Measurements from ENCODE around the gene DNAJB1. TPM values are rescaled to one million over a fixed set of nuclear protein-coding genes. Genes with fewer than 3 reads are reported as not detected.

Gene DNAJB1
- polyA plus RNA-seq, 3 donors from 2014 or later, result 116 to 164 (median 120) TPM

- Mint-ChIP-seq H3K27me3 (ENCODE audit: low read depth in 3 of 3) (peaks cover 0 to 4% (median 0%) of the 10 kb centered on the region in 3 donors), H3K9me3 (no peaks in the 10 kb centered on the region), H3K36me3 (peaks cover 0 to 4% (median 3%) of the 10 kb centered on the region in 3 donors), H3K27ac (peak overlapping the region; percentile 17 to 91 (median 80)), H3K4me1 (peaks cover 24 to 25% of the 10 kb centered on the region in 2 donors), H3K4me3 (peak overlapping the region; percentile 81 to 85 (median 83))
- DNase-seq, result no peak
Measured at GRCh38 chr19:14494910-14495671, 23.1 kb downstream of the DNAJB1 start.

DNA sequence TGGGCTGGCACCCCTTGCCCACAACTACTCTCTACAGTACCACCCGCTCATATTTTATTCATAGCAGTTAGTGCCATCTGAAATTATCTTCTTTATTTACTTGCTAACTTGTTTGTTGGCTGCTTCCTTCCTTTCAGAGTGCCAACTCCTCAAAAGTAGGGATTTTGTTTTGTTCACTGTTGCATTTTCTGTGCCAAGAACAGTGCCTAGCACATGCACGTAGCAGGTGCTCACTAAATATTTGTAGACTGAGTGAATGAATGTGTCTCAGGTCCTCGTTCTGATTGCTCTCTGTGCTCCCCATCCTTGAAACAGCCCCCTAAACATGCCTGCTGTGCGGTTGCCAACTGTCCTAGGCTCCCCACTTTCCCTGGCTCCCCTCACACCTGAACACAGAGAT, 23.8 kb downstream of the DNAJB1 start:
- Mint-ChIP-seq H3K27me3 (ENCODE audit: low read depth in 3 of 3) (peaks cover 0 to 4% (median 0%) of the 10 kb centered on the region in 3 donors), H3K4me1 (peaks cover 24 to 25% of the 10 kb centered on the region in 2 donors), H3K27ac (peak overlapping the region; percentile 17 to 85 (median 78)), H3K36me3 (peaks cover 3 to 10% (median 8%) of the 10 kb centered on the region in 3 donors), H3K9me3 (no peaks in the 10 kb centered on the region), H3K4me3 (peak overlapping the region; percentile 65 to 79 (median 69))
- DNase-seq, result no peak

- no peak for DNase-seq
- Mint-ChIP-seq H3K36me3 (peaks cover 3 to 12% (median 12%) of the 10 kb centered on the region in 3 donors), H3K4me3 (no peak overlapping the region), H3K4me1 (peaks cover 24 to 25% of the 10 kb centered on the region in 2 donors), H3K9me3 (no peaks in the 10 kb centered on the region), H3K27me3 (ENCODE audit: low read depth in 3 of 3) (peaks cover 0 to 4% (median 0%) of the 10 kb centered on the region in 3 donors), H3K27ac (peak overlapping the region in 5 of 6 donors; percentile 28 to 79 (median 45))
Measured at GRCh38 chr19:14492756-14493337, 25.4 kb downstream of the DNAJB1 start.

GRCh38 chr19:14487370-14488125, 30.6 kb downstream of the DNAJB1 start:
- no peak overlapping the region for H3K4me3 Mint-ChIP-seq
- peaks cover 0 to 4% (median 0%) of the 10 kb centered on the region in 3 donors for H3K27me3 Mint-ChIP-seq (ENCODE audit: low read depth in 3 of 3)
- H3K36me3 Mint-ChIP-seq, result peaks cover 3 to 12% (median 12%) of the 10 kb centered on the region in 3 donors
- no peak for DNase-seq
- H3K4me1 Mint-ChIP-seq, result peaks cover 6 to 7% of the 10 kb centered on the region in 2 donors
- no peak overlapping the region for H3K27ac Mint-ChIP-seq
- H3K9me3 Mint-ChIP-seq, result no peaks in the 10 kb centered on the region

GRCh38 chr19:14482172-14482941, 35.8 kb downstream of the DNAJB1 start:
- Mint-ChIP-seq H3K27me3 (ENCODE audit: low read depth in 3 of 3) (peaks cover 0 to 4% (median 0%) of the 10 kb centered on the region in 3 donors), H3K9me3 (no peaks in the 10 kb centered on the region), H3K4me1 (peaks cover 6 to 12% of the 10 kb centered on the region in 2 donors), H3K27ac (peak overlapping the region in 1 of 6 donors; percentile 5), H3K36me3 (peaks cover 0 to 3% (median 0%) of the 10 kb centered on the region in 3 donors), H3K4me3 (no peak overlapping the region)
- no peak for DNase-seq

DNA sequence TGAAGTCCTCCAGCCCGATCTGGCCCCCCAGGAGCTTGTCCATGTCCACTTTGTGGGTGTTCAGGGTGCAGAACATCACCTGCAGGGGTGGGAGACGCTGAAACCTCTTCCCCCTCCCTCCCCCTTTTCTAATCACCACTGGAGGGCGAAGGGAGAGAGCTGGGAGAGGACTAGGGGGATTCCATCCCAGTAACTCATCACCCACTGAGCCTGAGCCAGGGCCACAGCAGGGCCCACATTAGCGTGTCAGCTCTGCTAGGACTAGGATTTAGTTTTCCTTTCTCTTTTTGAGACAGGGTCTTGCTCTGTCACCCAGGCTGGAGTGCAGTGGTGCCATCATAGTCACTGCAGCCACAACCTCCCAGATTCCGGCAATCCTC, 37.5 kb downstream of the DNAJB1 start:
- H3K27me3 Mint-ChIP-seq (ENCODE audit: low read depth in 3 of 3), result peaks cover 0 to 14% (median 8%) of the 10 kb centered on the region in 3 donors

DNA sequence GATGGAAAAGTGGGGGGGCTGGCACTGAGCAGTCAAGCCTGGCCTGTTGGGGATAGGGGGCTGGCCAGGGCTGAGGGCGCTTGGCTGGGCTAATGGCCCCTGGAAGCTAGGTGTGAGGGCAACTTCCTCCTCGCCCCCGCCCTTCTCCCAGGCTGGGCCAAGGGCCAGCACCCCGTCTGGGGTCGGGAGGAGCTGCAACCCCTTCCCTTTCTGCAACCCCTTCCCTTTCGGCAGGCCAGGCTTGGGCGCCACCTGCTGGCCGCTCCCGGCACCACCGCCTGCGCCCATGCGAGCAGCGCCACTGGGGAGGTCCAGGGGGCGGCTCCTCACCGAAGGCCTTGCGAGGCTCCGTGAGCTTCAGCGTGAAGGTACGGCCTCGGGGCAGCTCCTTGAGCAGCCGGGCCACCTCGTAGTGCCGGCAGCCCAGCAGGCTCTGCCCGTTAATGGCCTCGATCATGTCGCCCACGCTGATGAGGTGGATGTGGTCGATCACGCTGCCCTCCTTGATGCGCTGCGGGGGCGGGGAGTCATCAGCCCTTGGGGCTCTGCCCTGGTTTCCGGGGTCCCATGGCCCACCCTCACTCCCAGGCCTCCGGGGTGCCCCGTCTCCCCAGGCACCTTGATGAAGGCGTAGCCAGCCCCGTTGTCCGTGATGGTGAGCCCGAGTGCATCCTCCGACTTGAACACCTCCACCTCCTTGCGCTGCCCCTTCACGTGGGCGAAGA, 38.1 kb downstream of the DNAJB1 start:
- peaks cover 0 to 3% (median 0%) of the 10 kb centered on the region in 3 donors for H3K36me3 Mint-ChIP-seq
- peak; percentile 66 to 75 (median 72) for DNase-seq
- H3K9me3 Mint-ChIP-seq, result no peaks in the 10 kb centered on the region
- peaks cover 0 to 14% (median 8%) of the 10 kb centered on the region in 3 donors for H3K27me3 Mint-ChIP-seq (ENCODE audit: low read depth in 3 of 3)
- H3K4me1 Mint-ChIP-seq, result peaks cover 15 to 23% of the 10 kb centered on the region in 2 donors
- H3K4me3 Mint-ChIP-seq, result no peak overlapping the region
- peak overlapping the region in 1 of 6 donors; percentile 46 for H3K27ac Mint-ChIP-seq

More for the DNA sequence above, 37.5 kb downstream of the DNAJB1 start:
- Mint-ChIP-seq H3K4me1 (peaks cover 12 to 20% of the 10 kb centered on the region in 2 donors), H3K4me3 (no peak overlapping the region), H3K36me3 (peaks cover 0 to 3% (median 0%) of the 10 kb centered on the region in 3 donors), H3K9me3 (no peaks in the 10 kb centered on the region), H3K27ac (peak overlapping the region in 1 of 6 donors; percentile 69)
- DNase-seq, result no peak

GRCh38 chr19:14479309-14479974, 38.8 kb downstream of the DNAJB1 start:
- Mint-ChIP-seq H3K9me3 (no peaks in the 10 kb centered on the region), H3K4me1 (peaks cover 20 to 28% of the 10 kb centered on the region in 2 donors), H3K4me3 (no peak overlapping the region), H3K36me3 (peaks cover 0 to 3% (median 0%) of the 10 kb centered on the region in 3 donors), H3K27me3 (ENCODE audit: low read depth in 3 of 3) (peaks cover 0 to 15% (median 10%) of the 10 kb centered on the region in 3 donors), H3K27ac (peak overlapping the region in 2 of 6 donors; percentile 20 to 78)
- DNase-seq, result no peak

GRCh38 chr19:14478113-14478545, 40.1 kb downstream of the DNAJB1 start:
- H3K27ac Mint-ChIP-seq, result peak overlapping the region in 2 of 6 donors; percentile 45 to 83
- H3K4me1 Mint-ChIP-seq, result peaks cover 24 to 33% of the 10 kb centered on the region in 2 donors
- peaks cover 0 to 20% (median 11%) of the 10 kb centered on the region in 3 donors for H3K27me3 Mint-ChIP-seq (ENCODE audit: low read depth in 3 of 3)
- no peak for DNase-seq
- H3K9me3 Mint-ChIP-seq, result no peaks in the 10 kb centered on the region
- no peak overlapping the region for H3K4me3 Mint-ChIP-seq
- H3K36me3 Mint-ChIP-seq, result peaks cover 0 to 3% (median 0%) of the 10 kb centered on the region in 3 donors

- no peak overlapping the region for H3K4me3 Mint-ChIP-seq
- H3K27me3 Mint-ChIP-seq (ENCODE audit: low read depth in 3 of 3), result peaks cover 3 to 25% (median 15%) of the 10 kb centered on the region in 3 donors
- peaks cover 28 to 39% of the 10 kb centered on the region in 2 donors for H3K4me1 Mint-ChIP-seq
- DNase-seq, result no peak
- no peaks in the 10 kb centered on the region for H3K9me3 Mint-ChIP-seq
- H3K36me3 Mint-ChIP-seq, result peaks cover 0 to 3% (median 0%) of the 10 kb centered on the region in 3 donors
- H3K27ac Mint-ChIP-seq, result peak overlapping the region in 4 of 6 donors; percentile 45 to 92 (median 72)
Measured at GRCh38 chr19:14477418-14478112, 40.6 kb downstream of the DNAJB1 start.

GRCh38 chr19:14476673-14477401, 41.4 kb downstream of the DNAJB1 start:
- H3K27me3 Mint-ChIP-seq (ENCODE audit: low read depth in 3 of 3), result peaks cover 3 to 30% (median 20%) of the 10 kb centered on the region in 3 donors
- DNase-seq, result peak; percentile 55 to 96 (median 85)
- H3K4me1 Mint-ChIP-seq, result peaks cover 28 to 42% of the 10 kb centered on the region in 2 donors
- peak overlapping the region; percentile 56 to 96 (median 90) for H3K27ac Mint-ChIP-seq
- peaks cover 0 to 3% (median 0%) of the 10 kb centered on the region in 3 donors for H3K36me3 Mint-ChIP-seq
- H3K9me3 Mint-ChIP-seq, result no peaks in the 10 kb centered on the region
- peak overlapping the region in 4 of 5 donors; percentile 41 to 67 (median 63) for H3K4me3 Mint-ChIP-seq
